Measurements from ENCODE around the gene SPINT4.

- no peak for TF ChIP-seq POLR2A (IDR thresholded peaks at IDR 0.05)
- TF ChIP-seq CTCF (IDR thresholded peaks at IDR 0.05) = no peak
- TF ChIP-seq POLR2AphosphoS5 (IDR thresholded peaks at IDR 0.05) = no peak
Observed at GRCh38 chr20:45672765-45673164, 49.4 kb upstream of the SPINT4 start.
